Colonic mucosa (tissue), 4 donors: Measurements from ENCODE around the gene EIF4EBP2. TPM values are rescaled to one million over a fixed set of nuclear protein-coding genes. Genes with fewer than 3 reads are reported as not detected.

ENCODE experiments used
- DNase-seq: peaks from one replicate; pipeline ENCODE4 v3.0.0-alpha.2; 2020
- H3K27ac ChIP-seq: fragments of 200-600 bp; one replicate; pipeline ENCODE4 v1.8.0; 2021
- H3K27me3 ChIP-seq: fragments of 200-600 bp; one replicate; pipeline ENCODE4 v1.8.0; 2021
- H3K36me3 ChIP-seq: fragments of 200-600 bp; one replicate; pipeline ENCODE4 v1.8.0; 2021
- H3K4me1 ChIP-seq: fragments of 200-600 bp; one replicate; pipeline ENCODE4 v1.8.0; 2021; ENCODE audit warnings: mild to moderate bottlenecking
- H3K4me3 ChIP-seq: fragments of 200-600 bp; one replicate; pipeline ENCODE4 v1.8.0; 2021
- H3K9ac ChIP-seq, 2 donors: one replicate each; pipeline ENCODE4 v1.7.0; 2013; ENCODE audit warnings: control low read depth in 2 of 2, low read depth in 2 of 2, low read length in 2 of 2
- H3K9me3 ChIP-seq: fragments of 200-600 bp; one replicate; pipeline ENCODE4 v1.8.0; 2021
- CTCF ChIP-seq: fragments of 200-600 bp; IDR thresholded peaks from one replicate; pipeline ENCODE4 v1.8.0; 2022; ENCODE audit warnings: antibody characterized with exemption, mild to moderate bottlenecking
- intact Hi-C: fragments of 100-400 bp; cut with DNase I; formaldehyde crosslinking; loops from one replicate; pipeline ENCODE4 v1.14.1; 2022
- total RNA-seq, 2 donors: library from RNA; stranded (reverse); fragmentation: NEBNext Ultra II Directional in 1 of 2; extraction: Animal tissue kit (Norgen Biotek cat#: 25700) in 1 of 2; gene quantifications; one replicate each; pipeline ENCODE4 v1.2.1, GENCODE V29; 2021
- donor health status: healthy.
- donor health status: DM: no; HTN: no; CAD: no.
- donor health status: DM: no; HTN: no; CAD: no.

The EIF4EBP2 gene
- total RNA-seq, 2 donors from 2014 or later = 77.1 to 77.7 TPM

- Histone ChIP-seq H3K27me3 (peaks cover 15% of the 10 kb centered on the region), H3K9ac (no peak overlapping the region), H3K36me3 (no peaks in the 10 kb centered on the region), H3K9me3 (no peaks in the 10 kb centered on the region), H3K4me3 (no peak overlapping the region), H3K4me1 (peaks cover 4% of the 10 kb centered on the region), H3K27ac (no peak overlapping the region)
- DNase-seq = no peak
- intact Hi-C loops = no loop called here
- no peak for TF ChIP-seq CTCF
Measured at GRCh38 chr10:70456164-70456563, 52.2 kb downstream of the EIF4EBP2 start.

GRCh38 chr10:70457759-70458305, 53.9 kb downstream of the EIF4EBP2 start:
- TF ChIP-seq CTCF = no peak
- no peak overlapping the region for H3K27ac ChIP-seq
- intact Hi-C loops = no loop called here

GRCh38 chr10:70458329-70459060, 54.5 kb downstream of the EIF4EBP2 start:
- Histone ChIP-seq H3K27ac (no peak overlapping the region), H3K4me1 (peaks cover 4% of the 10 kb centered on the region), H3K4me3 (peak overlapping the region; percentile 18), H3K9me3 (no peaks in the 10 kb centered on the region), H3K27me3 (peaks cover 15% of the 10 kb centered on the region), H3K36me3 (no peaks in the 10 kb centered on the region), H3K9ac (peak overlapping the region; percentile 19 to 50)
- TF ChIP-seq CTCF = no peak
- intact Hi-C loops = no loop called here
- DNase-seq = peak; percentile 45

More at GRCh38 chr10:70457759-70458305, 53.9 kb downstream of the EIF4EBP2 start:
- no peaks in the 10 kb centered on the region for H3K9me3 ChIP-seq
- peaks cover 15% of the 10 kb centered on the region for H3K27me3 ChIP-seq
- DNase-seq = no peak
- no peak overlapping the region for H3K4me3 ChIP-seq
- peak overlapping the region; percentile 19 to 39 for H3K9ac ChIP-seq
- peaks cover 4% of the 10 kb centered on the region for H3K4me1 ChIP-seq
- no peaks in the 10 kb centered on the region for H3K36me3 ChIP-seq

- Histone ChIP-seq H3K36me3 (no peaks in the 10 kb centered on the region), H3K4me1 (peaks cover 4% of the 10 kb centered on the region), H3K27me3 (peaks cover 15% of the 10 kb centered on the region), H3K9me3 (no peaks in the 10 kb centered on the region), H3K9ac (no peak overlapping the region), H3K27ac (no peak overlapping the region), H3K4me3 (no peak overlapping the region)
- no peak for TF ChIP-seq CTCF
- DNase-seq = no peak
- intact Hi-C loops = no loop called here
Measured at GRCh38 chr10:70459061-70459773, 55.3 kb downstream of the EIF4EBP2 start.

- DNase-seq = no peak
- TF ChIP-seq CTCF = no peak
- intact Hi-C loops = loop anchor here (5.0 kb wide), 1 partner anchor 297 kb away; no protein-coding TSS in a partner anchor
- Histone ChIP-seq H3K4me1 (peaks cover 4% of the 10 kb centered on the region), H3K27ac (no peak overlapping the region), H3K36me3 (no peaks in the 10 kb centered on the region), H3K4me3 (no peak overlapping the region), H3K9ac (no peak overlapping the region), H3K27me3 (peaks cover 15% of the 10 kb centered on the region), H3K9me3 (no peaks in the 10 kb centered on the region)
Measured at GRCh38 chr10:70459774-70460490, 56.0 kb downstream of the EIF4EBP2 start.
